DND-41 (cell line): ENCODE results near the gene TMA7B.

Experiments
- EZH2 ChIP-seq: IDR thresholded peaks from 3 replicates; pipeline ENCODE4 v1.6.1; 2012; ENCODE audit warnings: borderline replicate concordance, low read depth, mild to moderate bottlenecking, moderate library complexity, low read length, inconsistent platforms; ENCODE audit not compliant: severe bottlenecking
- TF ChIP-seq, protein P1 (sequence below): IDR thresholded peaks from 2 replicates; pipeline ENCODE4 v1.5.1; 2012; ENCODE audit warnings: borderline replicate concordance, low read length, moderate library complexity, mild to moderate bottlenecking; ENCODE audit not compliant: poor library complexity, severe bottlenecking; ENCODE audit errors: extremely low read depth

DNA sequence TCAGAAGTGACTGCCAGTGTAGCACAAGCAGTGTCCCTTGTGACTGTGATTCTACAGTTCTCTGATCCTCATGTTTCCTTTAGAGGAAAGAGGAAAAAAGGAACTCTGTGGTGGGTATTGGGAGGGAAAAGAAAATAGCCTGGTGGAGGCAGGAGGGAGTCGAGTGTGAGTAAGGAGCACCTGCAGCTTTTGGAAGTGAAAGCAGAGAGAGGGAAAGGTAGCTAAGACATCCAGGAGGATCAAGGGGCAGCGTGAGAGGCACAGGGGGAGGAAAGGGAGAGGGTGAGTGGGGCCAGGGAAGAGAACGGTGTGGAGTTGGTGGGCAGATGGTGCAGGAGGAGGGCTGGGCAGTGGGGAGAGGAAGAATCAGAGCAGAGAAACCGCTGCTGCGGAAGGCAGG is 12.4 kb downstream of the TMA7B start:
- TF ChIP-seq, protein P1, sequence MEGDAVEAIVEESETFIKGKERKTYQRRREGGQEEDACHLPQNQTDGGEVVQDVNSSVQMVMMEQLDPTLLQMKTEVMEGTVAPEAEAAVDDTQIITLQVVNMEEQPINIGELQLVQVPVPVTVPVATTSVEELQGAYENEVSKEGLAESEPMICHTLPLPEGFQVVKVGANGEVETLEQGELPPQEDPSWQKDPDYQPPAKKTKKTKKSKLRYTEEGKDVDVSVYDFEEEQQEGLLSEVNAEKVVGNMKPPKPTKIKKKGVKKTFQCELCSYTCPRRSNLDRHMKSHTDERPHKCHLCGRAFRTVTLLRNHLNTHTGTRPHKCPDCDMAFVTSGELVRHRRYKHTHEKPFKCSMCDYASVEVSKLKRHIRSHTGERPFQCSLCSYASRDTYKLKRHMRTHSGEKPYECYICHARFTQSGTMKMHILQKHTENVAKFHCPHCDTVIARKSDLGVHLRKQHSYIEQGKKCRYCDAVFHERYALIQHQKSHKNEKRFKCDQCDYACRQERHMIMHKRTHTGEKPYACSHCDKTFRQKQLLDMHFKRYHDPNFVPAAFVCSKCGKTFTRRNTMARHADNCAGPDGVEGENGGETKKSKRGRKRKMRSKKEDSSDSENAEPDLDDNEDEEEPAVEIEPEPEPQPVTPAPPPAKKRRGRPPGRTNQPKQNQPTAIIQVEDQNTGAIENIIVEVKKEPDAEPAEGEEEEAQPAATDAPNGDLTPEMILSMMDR, result no peak
- TF ChIP-seq EZH2, result no peak
